Measurements from ENCODE around the gene ANKK1. TPM values are rescaled to one million over a fixed set of nuclear protein-coding genes. Genes with fewer than 3 reads are reported as not detected.
A peak's percentile ranks its signal among the peaks of the same experiment; 100 is the strongest.

Gene ANKK1, protein sequence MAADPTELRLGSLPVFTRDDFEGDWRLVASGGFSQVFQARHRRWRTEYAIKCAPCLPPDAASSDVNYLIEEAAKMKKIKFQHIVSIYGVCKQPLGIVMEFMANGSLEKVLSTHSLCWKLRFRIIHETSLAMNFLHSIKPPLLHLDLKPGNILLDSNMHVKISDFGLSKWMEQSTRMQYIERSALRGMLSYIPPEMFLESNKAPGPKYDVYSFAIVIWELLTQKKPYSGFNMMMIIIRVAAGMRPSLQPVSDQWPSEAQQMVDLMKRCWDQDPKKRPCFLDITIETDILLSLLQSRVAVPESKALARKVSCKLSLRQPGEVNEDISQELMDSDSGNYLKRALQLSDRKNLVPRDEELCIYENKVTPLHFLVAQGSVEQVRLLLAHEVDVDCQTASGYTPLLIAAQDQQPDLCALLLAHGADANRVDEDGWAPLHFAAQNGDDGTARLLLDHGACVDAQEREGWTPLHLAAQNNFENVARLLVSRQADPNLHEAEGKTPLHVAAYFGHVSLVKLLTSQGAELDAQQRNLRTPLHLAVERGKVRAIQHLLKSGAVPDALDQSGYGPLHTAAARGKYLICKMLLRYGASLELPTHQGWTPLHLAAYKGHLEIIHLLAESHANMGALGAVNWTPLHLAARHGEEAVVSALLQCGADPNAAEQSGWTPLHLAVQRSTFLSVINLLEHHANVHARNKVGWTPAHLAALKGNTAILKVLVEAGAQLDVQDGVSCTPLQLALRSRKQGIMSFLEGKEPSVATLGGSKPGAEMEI
- not detected for total RNA-seq (ENCODE audit: unreplicated experiment)
- long read RNA-seq, result 0 reads

DNA sequence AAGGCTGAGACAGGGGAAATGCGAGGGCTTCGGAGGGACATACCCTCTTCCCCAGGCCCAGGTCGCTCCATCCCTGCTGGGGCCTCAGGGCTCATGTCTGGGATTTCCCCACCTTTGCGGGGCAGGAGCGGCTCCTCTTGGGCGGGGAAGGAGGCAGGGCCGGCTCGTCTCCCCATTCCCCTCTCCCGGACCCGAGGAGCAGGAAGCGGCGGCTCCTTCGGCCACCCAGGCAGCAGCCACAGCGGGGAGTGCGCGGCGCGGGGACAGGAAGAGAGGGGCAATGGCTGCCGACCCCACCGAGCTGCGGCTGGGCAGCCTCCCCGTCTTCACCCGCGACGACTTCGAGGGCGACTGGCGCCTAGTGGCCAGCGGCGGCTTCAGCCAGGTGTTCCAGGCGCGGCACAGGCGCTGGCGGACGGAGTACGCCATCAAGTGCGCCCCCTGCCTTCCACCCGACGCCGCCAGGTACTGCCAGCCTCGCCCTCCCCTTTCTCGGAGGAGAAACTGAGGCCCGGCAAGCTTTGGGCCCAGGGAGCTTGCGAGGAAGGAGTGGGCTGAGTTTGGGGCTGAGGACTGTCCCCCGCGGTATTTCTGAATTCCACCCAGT lies at the start of gene ANKK1:
TSS of gene ANKK1 (plus strand) at position 175 of the 607 bp plus-strand sequence. CDS start at position 281, 106 bp downstream.
- Mint-ChIP-seq H3K36me3 (ENCODE audit: unreplicated experiment) (no peaks in the 10 kb centered on the region), H3K4me1 (ENCODE audit: low read depth, unreplicated experiment) (peaks cover 5% of the 10 kb centered on the region)

DNA sequence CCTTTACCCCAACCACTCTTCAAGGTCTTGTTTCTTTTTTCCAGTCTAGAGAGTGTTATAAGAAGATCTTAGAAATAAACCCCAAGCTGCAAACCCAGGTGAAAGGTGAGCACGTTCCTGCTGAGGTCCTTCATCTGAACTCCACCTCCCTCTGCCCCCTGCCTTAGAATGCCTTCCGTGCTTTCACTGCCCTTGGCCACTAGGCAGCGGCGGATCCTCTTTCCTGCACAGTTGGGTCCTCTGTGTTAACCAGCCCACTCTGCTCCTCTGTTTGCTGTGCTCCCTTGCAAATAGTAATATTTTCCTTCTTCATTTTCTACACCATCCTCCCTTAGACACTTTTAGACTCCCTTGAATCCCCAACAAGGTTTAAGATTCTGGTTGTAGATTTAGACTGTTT lies 48.8 kb upstream of the ANKK1 start:
- DNase-seq, result no peak
- Mint-ChIP-seq H3K27me3 (ENCODE audit: unreplicated experiment) (peaks cover 2% of the 10 kb centered on the region), H3K36me3 (ENCODE audit: unreplicated experiment) (no peaks in the 10 kb centered on the region), H3K4me1 (ENCODE audit: low read depth, unreplicated experiment) (no peaks in the 10 kb centered on the region), H3K27ac (ENCODE audit: unreplicated experiment) (no peak overlapping the region), H3K4me3 (ENCODE audit: unreplicated experiment) (no peak overlapping the region), H3K9me3 (ENCODE audit: unreplicated experiment) (peaks cover 5% of the 10 kb centered on the region)
- TF ChIP-seq, protein P1, sequence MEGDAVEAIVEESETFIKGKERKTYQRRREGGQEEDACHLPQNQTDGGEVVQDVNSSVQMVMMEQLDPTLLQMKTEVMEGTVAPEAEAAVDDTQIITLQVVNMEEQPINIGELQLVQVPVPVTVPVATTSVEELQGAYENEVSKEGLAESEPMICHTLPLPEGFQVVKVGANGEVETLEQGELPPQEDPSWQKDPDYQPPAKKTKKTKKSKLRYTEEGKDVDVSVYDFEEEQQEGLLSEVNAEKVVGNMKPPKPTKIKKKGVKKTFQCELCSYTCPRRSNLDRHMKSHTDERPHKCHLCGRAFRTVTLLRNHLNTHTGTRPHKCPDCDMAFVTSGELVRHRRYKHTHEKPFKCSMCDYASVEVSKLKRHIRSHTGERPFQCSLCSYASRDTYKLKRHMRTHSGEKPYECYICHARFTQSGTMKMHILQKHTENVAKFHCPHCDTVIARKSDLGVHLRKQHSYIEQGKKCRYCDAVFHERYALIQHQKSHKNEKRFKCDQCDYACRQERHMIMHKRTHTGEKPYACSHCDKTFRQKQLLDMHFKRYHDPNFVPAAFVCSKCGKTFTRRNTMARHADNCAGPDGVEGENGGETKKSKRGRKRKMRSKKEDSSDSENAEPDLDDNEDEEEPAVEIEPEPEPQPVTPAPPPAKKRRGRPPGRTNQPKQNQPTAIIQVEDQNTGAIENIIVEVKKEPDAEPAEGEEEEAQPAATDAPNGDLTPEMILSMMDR (IDR thresholded peaks at IDR 0.05; ENCODE audit: partially characterized antibody, unreplicated experiment), result no peak

More for the DNA sequence above, at the start of gene ANKK1:
- Mint-ChIP-seq H3K27me3 (ENCODE audit: unreplicated experiment) (peaks cover 2% of the 10 kb centered on the region), H3K9me3 (ENCODE audit: unreplicated experiment) (peaks cover 2% of the 10 kb centered on the region), H3K27ac (ENCODE audit: unreplicated experiment) (no peak within 1 kb of the TSS), H3K4me3 (ENCODE audit: unreplicated experiment) (no peak within 1 kb of the TSS)
- TF ChIP-seq, protein P1 (IDR thresholded peaks at IDR 0.05; ENCODE audit: partially characterized antibody, unreplicated experiment), result peak; percentile 31
- DNase-seq, result no peak

DNA sequence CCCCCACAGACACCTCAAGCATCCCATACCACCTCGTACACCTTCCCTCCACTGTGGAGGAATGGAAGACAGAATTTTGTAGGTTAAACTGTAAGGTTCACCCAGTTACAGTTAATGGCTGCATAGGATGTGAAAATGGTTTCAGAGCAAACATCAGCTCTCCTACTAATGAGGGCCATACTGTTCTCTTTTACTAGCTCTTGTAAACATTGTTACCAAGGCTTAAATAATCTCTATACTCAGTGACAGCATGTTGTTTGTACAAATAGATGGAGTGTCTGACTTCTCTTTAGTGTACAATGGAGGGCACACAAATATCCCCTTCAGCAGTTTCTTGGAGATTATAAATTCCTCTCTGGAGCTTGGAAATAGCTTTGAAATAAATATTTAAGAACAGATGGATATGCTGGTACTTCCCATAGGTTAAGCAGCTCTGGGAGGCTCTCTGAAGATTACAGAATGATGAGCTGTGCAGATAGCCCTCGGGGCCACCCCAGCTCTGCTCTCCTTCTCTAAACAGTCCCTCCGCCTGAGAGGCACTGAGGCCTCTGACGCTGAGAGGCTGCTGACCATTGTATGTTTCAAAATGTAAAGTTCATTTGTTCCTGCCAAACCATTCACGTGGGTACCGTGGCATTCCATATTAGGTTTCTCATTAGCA lies 47.5 kb upstream of the ANKK1 start:
- no peak for DNase-seq
- H3K9me3 Mint-ChIP-seq (ENCODE audit: unreplicated experiment), result peaks cover 5% of the 10 kb centered on the region

DNA sequence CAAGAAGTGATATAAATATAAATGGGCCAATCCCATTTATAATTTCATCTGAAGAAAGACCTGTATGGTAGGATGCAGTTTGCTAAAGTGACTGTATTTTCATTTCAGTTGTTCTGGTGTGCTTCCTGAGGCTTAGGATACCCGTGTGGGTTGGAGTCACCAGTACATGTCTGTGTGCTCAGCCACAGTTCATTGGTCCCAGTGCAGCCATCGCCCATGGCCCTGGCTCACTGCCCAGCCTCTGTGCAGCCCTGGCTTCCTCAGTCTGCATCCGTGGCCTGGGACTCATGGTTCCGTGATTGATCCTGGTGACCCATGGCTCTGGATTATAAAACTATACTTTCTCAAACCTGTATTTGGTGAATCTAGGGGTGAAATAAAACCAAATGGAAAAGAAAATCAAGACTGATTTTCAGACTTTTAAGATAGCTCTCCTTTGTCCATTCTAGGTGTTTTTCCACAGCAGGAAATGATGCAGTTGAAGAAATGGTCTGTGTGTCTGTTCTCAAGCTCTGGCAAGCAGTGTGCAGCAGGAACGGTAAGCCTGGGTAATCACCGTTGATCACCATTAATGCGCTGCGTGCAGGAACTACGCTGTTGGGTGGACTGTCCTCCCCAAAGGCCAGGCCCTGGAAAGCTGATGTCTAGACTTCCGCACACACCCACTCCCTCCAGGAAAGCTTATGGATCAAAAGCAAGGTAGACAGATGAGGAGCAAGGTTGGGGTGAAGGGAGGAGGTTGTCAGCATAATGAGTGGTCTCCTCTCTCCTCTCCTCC lies 46.0 kb upstream of the ANKK1 start:
- H3K27ac Mint-ChIP-seq (ENCODE audit: unreplicated experiment), result no peak overlapping the region
- H3K4me1 Mint-ChIP-seq (ENCODE audit: low read depth, unreplicated experiment), result no peaks in the 10 kb centered on the region
- H3K36me3 Mint-ChIP-seq (ENCODE audit: unreplicated experiment), result peaks cover 7% of the 10 kb centered on the region
- H3K9me3 Mint-ChIP-seq (ENCODE audit: unreplicated experiment), result peaks cover 5% of the 10 kb centered on the region
- H3K4me3 Mint-ChIP-seq (ENCODE audit: unreplicated experiment), result no peak overlapping the region
- H3K27me3 Mint-ChIP-seq (ENCODE audit: unreplicated experiment), result peaks cover 2% of the 10 kb centered on the region
- TF ChIP-seq, protein P1 (IDR thresholded peaks at IDR 0.05; ENCODE audit: partially characterized antibody, unreplicated experiment), result no peak
- no peak for DNase-seq

More for the DNA sequence above, 47.5 kb upstream of the ANKK1 start:
- Mint-ChIP-seq H3K4me3 (ENCODE audit: unreplicated experiment) (no peak overlapping the region), H3K27me3 (ENCODE audit: unreplicated experiment) (peaks cover 2% of the 10 kb centered on the region), H3K36me3 (ENCODE audit: unreplicated experiment) (peaks cover 7% of the 10 kb centered on the region), H3K4me1 (ENCODE audit: low read depth, unreplicated experiment) (no peaks in the 10 kb centered on the region), H3K27ac (ENCODE audit: unreplicated experiment) (no peak overlapping the region)
- TF ChIP-seq, protein P1 (IDR thresholded peaks at IDR 0.05; ENCODE audit: partially characterized antibody, unreplicated experiment), result no peak
